ENCODE measurements around the gene CNOT6.
"Not testable (repeated sequence)": the region's sequence is repeated elsewhere in the genome, so short reads cannot be mapped to it uniquely, and the experiment has no call there.

Gene CNOT6

DNA sequence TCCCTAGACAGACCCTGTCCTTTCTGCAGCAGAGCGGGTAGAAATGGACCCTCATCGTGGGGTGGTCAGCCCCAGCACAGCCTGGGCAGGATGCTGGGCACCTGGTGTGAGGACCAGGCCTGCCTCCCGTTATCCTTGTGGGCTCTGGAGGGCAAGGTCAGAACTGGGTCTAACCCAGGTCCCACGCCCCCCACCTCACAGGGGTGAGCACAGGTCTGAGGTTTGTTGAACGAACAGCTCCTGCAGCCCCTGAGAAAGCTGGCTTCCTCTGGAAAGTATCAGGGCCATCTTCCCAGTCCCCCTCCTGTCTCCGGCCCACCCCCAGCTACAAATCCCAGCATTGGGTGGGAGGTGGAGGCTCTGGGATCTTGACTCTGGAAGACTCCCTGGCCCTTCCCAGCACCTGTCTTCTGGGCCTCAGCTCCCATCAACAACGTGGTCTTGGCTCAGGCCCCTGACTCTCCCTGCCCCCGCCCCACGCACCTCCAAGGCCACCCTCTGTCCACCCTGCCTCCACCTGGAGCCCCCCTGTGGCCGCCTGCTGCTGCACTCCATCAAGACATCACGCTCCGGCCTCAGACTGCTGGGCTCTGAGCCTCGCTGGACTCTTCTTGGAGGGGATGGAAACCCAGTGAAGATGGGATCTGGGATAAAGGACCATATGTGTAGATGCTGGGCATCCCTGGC is 30.1 kb upstream of the CNOT6 start:
- TF ChIP-seq, protein P1, sequence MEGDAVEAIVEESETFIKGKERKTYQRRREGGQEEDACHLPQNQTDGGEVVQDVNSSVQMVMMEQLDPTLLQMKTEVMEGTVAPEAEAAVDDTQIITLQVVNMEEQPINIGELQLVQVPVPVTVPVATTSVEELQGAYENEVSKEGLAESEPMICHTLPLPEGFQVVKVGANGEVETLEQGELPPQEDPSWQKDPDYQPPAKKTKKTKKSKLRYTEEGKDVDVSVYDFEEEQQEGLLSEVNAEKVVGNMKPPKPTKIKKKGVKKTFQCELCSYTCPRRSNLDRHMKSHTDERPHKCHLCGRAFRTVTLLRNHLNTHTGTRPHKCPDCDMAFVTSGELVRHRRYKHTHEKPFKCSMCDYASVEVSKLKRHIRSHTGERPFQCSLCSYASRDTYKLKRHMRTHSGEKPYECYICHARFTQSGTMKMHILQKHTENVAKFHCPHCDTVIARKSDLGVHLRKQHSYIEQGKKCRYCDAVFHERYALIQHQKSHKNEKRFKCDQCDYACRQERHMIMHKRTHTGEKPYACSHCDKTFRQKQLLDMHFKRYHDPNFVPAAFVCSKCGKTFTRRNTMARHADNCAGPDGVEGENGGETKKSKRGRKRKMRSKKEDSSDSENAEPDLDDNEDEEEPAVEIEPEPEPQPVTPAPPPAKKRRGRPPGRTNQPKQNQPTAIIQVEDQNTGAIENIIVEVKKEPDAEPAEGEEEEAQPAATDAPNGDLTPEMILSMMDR (conservative IDR thresholded peaks at IDR 0.05) = no peak
- TF ChIP-seq ZFX (IDR thresholded peaks at IDR 0.05) = no peak
- H3K27ac ChIP-seq = no peak overlapping the region

DNA sequence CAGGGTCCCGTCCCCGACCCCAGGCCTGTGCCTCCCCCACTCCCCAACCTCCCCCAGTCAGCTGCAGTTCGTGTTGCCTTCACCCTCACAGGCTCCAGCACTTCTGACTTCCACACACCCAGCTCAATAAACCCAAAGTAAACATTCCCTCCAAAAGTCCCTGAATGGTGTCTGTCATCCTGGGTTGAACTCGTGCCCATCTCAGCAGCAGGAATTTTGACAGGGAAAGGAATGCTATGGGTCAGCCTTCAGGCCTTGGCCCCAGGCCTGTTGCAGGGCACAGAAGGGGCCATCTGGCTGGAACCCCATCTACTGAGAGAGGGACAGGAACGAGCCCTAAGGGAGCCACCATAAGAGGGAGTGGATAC is 29.6 kb upstream of the CNOT6 start:
- no peak for TF ChIP-seq ZFX (IDR thresholded peaks at IDR 0.05)
- TF ChIP-seq, protein P1 (conservative IDR thresholded peaks at IDR 0.05) = no peak

DNA sequence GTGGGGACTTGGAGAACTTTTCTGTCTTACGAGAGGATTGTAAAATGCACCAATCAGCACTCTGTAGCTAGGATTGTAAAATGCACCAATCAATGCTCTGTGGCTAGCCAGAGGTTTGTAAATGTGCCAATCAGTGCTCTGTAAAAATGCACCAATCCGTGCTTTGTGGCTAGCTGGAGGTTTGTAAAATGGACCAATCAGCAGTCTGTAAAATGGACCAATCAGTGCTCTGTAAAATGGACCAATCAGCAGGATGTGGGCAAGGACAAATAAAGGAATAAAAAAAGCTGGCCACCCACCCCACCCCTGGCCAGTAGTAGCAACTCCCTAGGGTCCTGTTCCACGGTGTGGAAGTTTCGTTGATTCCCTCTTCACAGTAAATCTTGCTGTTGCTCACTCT is 29.1 kb upstream of the CNOT6 start:
- H3K27ac ChIP-seq = not testable (repeated sequence)

More for the DNA sequence above, 29.6 kb upstream of the CNOT6 start:
- no peak overlapping the region for H3K27ac ChIP-seq

DNA sequence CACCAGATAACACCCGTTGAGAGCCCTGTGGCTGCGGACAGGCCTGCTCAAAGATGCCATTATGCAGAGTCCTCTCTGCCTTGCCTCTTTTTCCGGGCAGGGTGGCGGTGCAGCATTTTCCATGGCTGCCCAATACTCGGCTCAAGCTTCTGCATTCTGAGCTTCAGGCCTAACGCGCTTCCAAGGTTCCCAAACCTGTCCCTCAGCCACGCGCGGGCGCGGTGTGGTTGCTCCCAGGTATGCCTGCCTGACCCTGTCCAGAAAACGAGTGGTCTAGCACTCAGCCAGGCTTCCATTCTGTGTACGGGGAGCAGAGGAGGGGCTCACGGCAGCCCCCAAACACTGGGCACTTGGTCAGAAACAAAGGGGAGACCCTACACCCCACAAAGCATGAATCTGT is 27.9 kb upstream of the CNOT6 start:
- H3K27ac ChIP-seq = no peak overlapping the region
- TF ChIP-seq, protein P1 (conservative IDR thresholded peaks at IDR 0.05) = no peak
- TF ChIP-seq ZFX (IDR thresholded peaks at IDR 0.05) = no peak

DNA sequence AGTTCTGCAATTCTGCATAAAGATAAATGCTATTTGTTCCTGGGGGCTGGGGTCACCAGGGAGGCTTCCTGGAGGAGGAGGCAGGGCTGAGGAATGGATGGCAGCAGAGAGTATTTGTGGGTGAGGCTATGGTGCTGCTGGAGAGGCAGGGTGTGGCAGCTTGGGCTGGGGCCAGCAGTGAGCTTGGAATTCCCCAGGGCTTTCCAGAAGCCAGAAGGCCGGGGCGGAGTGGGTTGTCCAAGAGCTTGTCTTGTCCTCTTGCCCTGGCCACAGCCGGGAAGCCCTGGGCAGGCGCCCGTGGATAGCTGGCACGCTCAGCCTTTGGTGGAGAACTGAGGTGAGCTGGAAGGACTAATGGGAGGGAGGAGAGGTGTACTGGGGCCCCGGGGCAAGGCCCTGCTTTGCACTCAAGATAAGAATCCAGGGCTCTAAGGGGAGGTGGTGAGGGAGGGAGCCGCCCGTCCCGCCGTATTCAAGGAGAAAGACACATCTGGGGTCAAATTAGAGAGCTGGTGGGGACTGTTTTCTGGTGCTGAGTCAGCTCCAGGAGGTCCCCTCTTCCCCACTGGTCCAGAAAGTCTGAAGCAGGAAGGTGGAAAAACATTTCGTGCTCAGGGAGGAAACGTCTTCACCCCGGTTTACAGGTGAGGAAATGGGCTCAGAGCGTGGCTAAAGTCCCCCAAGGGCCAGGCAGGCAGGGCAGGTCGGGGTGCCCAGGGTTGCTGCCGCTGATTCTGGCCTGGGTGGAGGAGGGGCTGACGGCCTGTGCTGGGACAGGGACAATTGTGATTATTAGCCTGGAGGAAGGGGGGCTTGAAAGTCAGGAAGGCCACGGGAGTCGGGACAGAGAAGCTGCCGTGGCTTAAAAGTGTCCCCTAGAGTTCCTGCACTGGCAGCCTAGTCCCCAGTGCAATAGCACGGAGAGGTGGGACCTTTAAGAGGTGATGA is 26.9 kb upstream of the CNOT6 start:
- TF ChIP-seq ZFX (IDR thresholded peaks at IDR 0.05) = no peak
- TF ChIP-seq, protein P1 (conservative IDR thresholded peaks at IDR 0.05) = no peak
- H3K27ac ChIP-seq = no peak overlapping the region

DNA sequence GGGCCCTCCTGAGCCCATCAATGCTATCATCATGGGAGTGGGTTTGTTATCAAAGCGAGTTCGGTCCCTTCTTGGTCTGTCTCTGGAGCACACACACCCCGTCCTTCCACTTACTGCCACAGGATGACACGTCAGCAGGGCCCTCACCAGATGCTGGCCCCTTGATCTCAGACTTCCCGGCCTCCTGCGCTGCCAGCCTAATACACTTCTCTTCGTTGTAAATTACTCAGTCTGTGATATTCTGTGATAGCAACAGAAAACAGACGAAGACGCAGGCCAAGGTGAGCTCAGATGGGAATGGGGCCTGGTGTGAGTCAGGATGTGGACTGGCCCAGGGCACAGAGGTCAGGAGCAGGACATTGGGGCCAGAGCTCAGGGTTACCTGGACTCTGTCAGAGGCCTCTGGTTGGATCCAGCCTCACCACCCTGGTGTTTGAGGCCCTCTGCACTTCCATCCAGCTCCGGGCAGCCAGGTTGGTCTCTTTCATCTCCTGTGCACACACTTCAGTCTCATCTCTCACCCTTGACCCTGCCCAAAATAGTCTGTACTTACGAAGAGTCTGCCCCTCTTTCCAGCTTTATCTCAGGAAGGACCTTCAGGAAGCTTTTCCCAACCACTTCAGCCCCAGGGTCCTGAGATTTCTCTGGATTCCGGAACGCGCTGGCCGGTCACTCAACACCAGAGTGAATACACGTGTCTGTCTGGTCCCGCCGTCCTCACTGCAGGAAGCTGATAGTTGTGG is 26.0 kb upstream of the CNOT6 start:
- no peak overlapping the region for H3K27ac ChIP-seq
- no peak for TF ChIP-seq ZFX (IDR thresholded peaks at IDR 0.05)
- TF ChIP-seq, protein P1 (conservative IDR thresholded peaks at IDR 0.05) = no peak

DNA sequence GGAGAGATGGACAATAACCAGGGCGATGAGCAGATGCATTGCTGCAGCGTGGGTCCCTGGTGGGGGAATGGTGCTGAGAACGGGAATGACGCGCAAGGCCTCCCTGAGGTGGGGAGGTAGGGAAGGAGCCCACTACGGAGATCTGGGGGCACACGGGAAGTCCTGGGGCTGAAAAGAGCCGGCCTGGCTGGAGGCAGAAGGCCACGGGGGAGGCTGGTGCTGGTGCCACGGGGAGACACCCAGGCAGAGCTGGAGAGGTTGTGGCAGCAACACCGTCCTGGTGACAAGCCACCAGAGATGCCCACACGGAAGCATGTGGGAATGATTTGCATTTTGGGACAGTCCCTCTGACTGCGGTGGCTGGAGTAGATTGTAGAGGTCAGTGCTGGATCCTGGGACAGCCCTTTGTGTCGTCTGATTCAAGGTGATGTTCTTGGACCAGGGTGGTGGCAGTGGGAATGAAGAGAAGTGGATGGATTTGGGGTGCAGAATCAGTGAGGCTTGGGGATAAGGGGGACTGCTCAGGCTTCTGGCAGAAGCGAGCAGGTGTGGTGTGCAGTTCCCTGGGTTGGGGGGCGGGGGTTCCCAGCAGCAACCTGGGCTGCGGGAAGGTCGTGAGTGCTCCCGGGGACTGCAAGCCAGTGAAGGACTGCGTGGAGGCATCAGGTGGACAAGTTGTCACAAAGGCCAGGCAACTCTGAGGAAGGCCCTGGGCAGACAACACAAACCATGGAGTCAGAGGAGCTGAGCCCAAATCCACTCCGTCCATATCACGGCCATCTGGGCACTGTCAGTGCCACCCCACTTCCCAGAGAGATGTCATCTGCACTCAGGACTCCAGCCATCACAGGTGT is 25.2 kb upstream of the CNOT6 start:
- H3K27ac ChIP-seq = no peak overlapping the region
- TF ChIP-seq, protein P1 (conservative IDR thresholded peaks at IDR 0.05) = no peak
- TF ChIP-seq ZFX (IDR thresholded peaks at IDR 0.05) = no peak
